ENCODE measurements around the gene CLTB. TPM values are rescaled to one million over a fixed set of nuclear protein-coding genes. Genes with fewer than 3 reads are reported as not detected.
A peak's percentile ranks its signal among the peaks of the same experiment; 100 is the strongest.

Gene CLTB
- total and polyA plus RNA-seq, 2 of the 13 experiments (the other 11 are each of a cell fraction or from before 2014, with no cell fraction given), result 23.3 to 33.8 TPM

- TF ChIP-seq RFX1 (IDR thresholded peaks at IDR 0.05) (no peak), ZFP41 (CRISPR knock-in tag; IDR thresholded peaks at IDR 0.05; ENCODE audit: borderline replicate concordance) (no peak), MTA1 (CRISPR knock-in tag; IDR thresholded peaks at IDR 0.05; ENCODE audit: borderline replicate concordance) (no peak), ZNF615 (CRISPR knock-in tag; IDR thresholded peaks at IDR 0.05; ENCODE audit: borderline replicate concordance) (no peak; the same call in 1 of the 2 replicates), NFYC (CRISPR knock-in tag; IDR thresholded peaks at IDR 0.05) (no peak; the same call in 1 of the 2 replicates), PRDM4 (CRISPR knock-in tag; IDR thresholded peaks at IDR 0.05; ENCODE audit: borderline replicate concordance) (0 out of 2 replicates have a peak, but pooled peaks have one; percentile 37), IRF9 (CRISPR knock-in tag; IDR thresholded peaks at IDR 0.05; ENCODE audit: borderline replicate concordance) (no peak), IRF1 (CRISPR knock-in tag; IDR thresholded peaks at IDR 0.05; ENCODE audit: low read depth) (no peak), AHR (CRISPR knock-in tag; IDR thresholded peaks at IDR 0.05) (no peak), DZIP1 (CRISPR knock-in tag; IDR thresholded peaks at IDR 0.05) (no peak), ZNF616 (CRISPR knock-in tag; IDR thresholded peaks at IDR 0.05; ENCODE audit: low read depth) (no peak), SIN3B (IDR thresholded peaks at IDR 0.05; ENCODE audit: low read length) (peak; percentile 82), ZNF703 (CRISPR knock-in tag; IDR thresholded peaks at IDR 0.05; ENCODE audit: borderline replicate concordance) (no peak), U2AF1 (optimal IDR thresholded peaks at IDR 0.05; ENCODE audit: low read depth, low read length) (no peak), SNAI1 (CRISPR knock-in tag; IDR thresholded peaks at IDR 0.05; ENCODE audit: borderline replicate concordance) (no peak), THAP8 (CRISPR knock-in tag; IDR thresholded peaks at IDR 0.05; ENCODE audit: borderline replicate concordance) (peak; percentile 81; the same call in 1 of the 2 replicates), BRCA1 (CRISPR knock-in tag; IDR thresholded peaks at IDR 0.05) (0 out of 2 replicates have a peak, but pooled peaks have one; percentile 58)
Measured at GRCh38 chr5:176447978-176448608, 31.8 kb upstream of the CLTB start, which contains the start of gene FAF2 (continued).

Measured in HepG2 (cell line).